NCI-H1436 treated with DMSO at 0.1 percent for 48 hours (cell line): Measurements from ENCODE around the gene TYK2.

Source experiments
- DNase-seq: peaks from one replicate; lab custom pipeline; 2025; lab: John Stamatoyannopoulos, UW

The TYK2 gene

GRCh38 chr19:10333758-10334587 lies 46.4 kb downstream of the TYK2 start:
- no peak for DNase-seq

DNA sequence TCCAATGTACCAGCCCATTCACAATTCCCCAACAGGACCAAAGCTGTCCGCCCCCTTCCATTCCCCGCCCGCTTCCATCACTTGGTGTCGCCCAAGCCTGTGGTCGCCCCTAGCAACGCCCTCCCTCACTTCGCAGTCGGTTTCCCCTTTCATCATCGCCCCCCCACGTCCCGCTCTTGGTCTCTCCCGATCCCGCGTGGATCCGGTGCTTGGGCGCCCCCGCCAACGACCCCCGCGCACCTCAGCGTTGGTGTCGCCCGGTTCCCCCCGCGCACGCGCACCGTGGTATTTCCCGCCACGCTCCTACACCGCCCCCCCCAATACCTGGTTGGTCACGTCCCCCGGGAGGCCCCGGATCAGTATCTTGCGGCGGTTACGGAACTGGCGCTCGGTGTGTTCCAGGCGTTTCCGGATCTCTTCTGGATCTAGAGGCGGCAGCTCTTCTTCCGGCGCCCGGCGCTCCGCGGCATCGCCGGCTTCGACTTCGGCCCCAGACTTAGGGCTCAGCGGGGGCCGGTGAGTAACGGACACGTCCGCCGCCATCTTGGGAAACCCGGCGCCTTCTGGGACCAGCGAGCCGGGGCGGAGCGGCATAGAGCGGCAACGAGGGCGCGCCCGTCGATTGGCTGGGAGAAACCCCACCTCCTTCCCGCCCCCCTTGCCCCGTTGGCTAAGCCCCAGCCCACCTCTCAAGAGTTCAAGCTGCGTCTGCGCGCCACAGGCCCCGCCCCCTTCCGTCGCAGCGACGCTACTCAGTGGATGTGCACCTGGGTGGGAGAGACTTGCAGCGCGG lies 47.2 kb downstream of the TYK2 start, which contains the start of gene RAVER1:
Gene RAVER1, minus strand, starts transcription at position 565 of the 793 bp plus-strand sequence. Its CDS starts 22 bp downstream, at position 543.
- DNase-seq: peak; percentile 72

GRCh38 chr19:10332158-10332964 lies 48.0 kb downstream of the TYK2 start:
- no peak for DNase-seq

DNA sequence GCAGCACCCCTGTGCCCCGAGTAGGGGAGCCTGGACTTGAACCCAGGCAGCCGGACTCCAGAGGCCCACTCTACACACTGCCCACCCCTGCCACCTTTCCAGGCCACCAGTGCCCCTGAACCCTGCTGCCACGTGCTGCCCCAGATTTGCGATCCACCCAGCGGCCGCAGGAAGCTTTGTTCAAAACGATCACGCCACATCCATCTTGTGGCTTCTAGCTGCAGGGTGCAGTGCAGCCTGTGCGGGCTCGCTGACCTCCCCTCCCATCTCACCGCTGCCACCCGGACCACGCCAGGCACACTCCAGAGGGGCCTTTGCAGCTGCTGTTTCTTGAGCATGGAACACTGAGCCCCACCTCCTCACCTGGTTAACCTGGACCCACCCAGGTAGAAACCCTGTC lies 50.8 kb downstream of the TYK2 start:
- DNase-seq: no peak

DNA sequence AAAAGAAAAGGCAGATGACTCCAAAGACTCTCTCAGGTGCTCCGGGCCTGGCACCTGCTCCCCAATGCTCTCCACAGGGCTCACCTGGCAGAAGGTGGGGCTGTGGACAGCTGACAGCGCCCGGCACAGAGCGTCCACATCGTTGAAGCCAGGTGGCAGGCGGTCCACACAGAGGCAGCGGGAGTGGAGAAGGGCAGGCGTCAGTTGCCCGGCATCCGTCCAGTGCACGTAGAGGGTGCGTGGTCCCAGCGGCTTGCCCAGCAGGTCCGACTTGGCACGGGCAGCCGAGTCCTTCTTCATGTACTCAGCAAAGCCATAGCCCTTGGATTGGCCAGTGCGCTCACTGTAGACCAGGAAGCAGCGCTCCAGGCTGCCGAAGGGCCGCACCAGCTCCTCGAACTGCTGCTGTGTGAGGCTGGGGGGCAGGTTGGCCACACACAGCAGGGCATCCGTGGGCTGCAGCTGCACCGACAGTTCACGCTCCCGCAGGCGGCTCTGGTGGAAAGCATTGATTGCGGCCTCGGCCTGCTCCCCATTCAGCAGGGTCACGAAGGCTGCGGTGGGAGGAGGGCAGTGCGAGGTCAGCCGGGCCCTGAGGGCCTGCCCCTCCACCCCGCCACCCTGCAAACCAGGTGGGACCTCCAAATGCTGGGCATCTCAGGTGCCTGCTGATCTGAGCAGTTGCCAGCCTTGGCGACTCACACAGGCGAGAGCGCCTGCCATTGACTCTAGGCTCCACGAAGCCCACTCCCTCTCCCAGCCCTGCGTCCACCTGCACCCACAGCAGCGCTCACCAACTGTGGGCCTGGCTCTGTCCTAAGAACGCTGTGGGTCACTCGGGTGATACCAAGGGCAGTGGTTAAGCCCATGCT lies 51.6 kb downstream of the TYK2 start:
- DNase-seq: no peak

- no peak for DNase-seq
Observed at GRCh38 chr19:10327793-10328192, 52.6 kb downstream of the TYK2 start.

DNA sequence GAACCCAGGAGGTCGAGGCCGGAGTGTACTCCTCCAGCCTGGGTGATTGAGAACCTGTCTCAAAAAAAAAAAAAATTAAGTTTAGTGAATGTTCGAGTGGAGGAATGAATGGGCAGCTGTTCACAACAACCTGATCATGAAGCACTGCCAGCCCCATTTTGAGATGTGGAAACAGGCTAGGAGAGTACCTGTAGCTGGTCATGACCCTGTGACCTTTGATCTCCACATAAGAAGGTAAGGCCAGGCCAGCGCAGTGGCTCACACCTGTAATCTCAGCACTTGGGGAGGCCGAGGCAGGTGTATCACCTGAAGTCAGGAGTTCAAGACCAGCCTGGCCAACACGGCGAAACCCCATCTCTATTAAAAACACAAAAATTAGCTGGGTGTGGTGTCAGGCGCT lies 54.6 kb downstream of the TYK2 start:
- no peak for DNase-seq

- no peak for DNase-seq
Observed at GRCh38 chr19:10321874-10322835, 58.2 kb downstream of the TYK2 start.

- no peak for DNase-seq
Observed at GRCh38 chr19:10321417-10321797, 59.0 kb downstream of the TYK2 start.

DNA sequence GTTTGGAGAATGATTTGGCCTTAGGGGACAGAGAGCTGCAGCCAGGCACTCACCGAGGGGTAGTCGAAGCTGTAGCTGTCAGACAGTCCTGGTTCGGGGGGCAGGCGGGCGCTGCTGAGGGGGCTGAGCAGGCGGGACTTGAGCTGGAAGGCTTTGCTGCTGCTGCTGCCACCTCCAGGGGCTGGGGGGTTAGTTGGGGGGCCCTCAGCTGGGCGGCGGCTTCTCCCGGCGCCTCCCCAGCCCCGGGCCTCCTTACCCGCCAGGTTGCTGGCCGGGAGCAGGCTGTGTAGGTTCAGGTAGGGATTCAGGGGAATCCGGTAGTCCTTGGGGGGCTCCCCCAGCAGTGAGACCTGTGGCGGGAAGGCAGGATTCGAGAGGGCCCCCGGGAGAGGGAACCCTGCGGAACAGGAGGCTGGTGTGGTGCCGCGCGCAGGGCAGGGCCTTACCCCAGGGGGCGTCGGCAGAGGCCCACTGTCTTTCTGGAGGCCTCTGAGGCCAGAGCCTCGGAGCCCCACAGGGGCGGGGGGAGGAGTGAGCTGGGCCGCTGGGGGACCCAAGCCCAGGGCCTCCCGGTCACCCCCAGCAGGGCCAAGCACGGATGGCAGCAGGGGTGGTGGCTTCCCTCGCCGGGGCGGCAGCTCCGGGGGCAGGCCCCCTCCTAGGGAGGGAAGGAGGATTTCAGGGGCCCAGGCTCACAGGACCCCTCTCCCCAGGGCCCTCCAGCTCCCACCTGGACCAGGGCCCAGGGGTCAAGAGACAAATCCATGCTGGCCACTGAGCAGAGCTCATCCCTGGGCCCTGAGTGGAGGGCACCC lies 59.6 kb downstream of the TYK2 start:
- DNase-seq: no peak

GRCh38 chr19:10318807-10319682 lies 61.3 kb downstream of the TYK2 start:
- DNase-seq: no peak

- no peak for DNase-seq
Observed at GRCh38 chr19:10317857-10318462, 62.4 kb downstream of the TYK2 start.

- no peak for DNase-seq
Observed at GRCh38 chr19:10317045-10317856, 63.1 kb downstream of the TYK2 start.

DNA sequence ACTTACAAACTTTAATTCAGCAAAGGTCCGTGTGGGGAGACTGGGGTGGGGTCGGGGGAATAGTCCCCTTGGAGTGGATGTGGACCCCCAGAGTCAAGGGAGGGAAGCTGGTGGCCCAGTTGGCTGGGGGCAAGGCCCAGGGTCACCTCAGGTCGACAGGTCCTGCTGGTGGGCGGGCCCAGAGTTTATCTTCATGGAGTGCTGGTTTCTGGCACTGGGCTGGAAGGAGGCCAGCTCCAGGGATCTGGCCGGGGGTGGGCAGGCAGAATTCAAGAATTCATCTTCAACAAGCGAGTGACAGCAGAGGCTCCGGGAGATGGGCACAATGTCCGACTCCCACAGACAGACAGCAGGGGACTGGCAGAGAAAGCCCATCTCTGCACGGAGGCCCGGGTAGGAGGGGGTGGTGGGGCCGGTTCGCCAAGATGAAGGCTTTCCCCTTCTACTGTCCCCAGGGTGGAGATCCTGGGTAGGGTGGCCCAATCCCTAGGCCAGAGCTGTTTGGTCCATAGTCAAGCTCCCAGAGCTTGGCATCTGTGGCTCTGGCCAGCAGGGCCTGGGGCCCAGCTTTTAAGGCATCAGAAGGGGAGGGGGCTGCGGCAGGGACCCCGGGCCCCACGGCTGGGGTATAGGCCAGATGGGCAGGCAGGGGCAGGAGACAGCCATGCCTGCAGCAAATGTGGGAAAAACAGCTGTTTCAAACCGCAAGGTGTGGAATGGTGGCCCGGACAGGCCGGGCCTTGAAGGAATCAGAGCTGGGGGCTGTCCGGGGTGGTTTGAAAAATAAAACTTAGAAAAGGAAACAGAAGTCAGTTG lies 63.9 kb downstream of the TYK2 start:
- no peak for DNase-seq

- no peak for DNase-seq
Observed at GRCh38 chr19:10315335-10316214, 64.8 kb downstream of the TYK2 start, which contains the start of gene FDX2. TSS of gene FDX2 (minus strand) at chr19:10316015. CDS start at chr19:10315996, 19 bp downstream.
